Nephron progenitor cell (in vitro differentiated cells): ENCODE data around the gene STXBP6.

Experiments
- DNase-seq: peaks from one replicate; pipeline ENCODE4 v3.0.0; 2021
- H3K27ac Mint-ChIP-seq: 2 replicates; pipeline ENCODE4 v1.8.0; 2021; ENCODE audit warnings: mild to moderate bottlenecking, moderate library complexity, mixed read lengths
- H3K27me3 Mint-ChIP-seq: 2 replicates; pipeline ENCODE4 v1.8.0; 2021; ENCODE audit warnings: mild to moderate bottlenecking, low read depth, mixed read lengths; ENCODE audit not compliant: poor library complexity
- H3K36me3 Mint-ChIP-seq: 2 replicates; pipeline ENCODE4 v1.8.0; 2021; ENCODE audit warnings: low read depth, mixed read lengths
- H3K4me1 Mint-ChIP-seq: 2 replicates; pipeline ENCODE4 v1.8.0; 2021; ENCODE audit warnings: mixed read lengths
- H3K4me3 Mint-ChIP-seq: 2 replicates; pipeline ENCODE4 v1.8.0; 2021; ENCODE audit warnings: mild to moderate bottlenecking, moderate library complexity, mixed read lengths
- H3K9me3 Mint-ChIP-seq: 2 replicates; pipeline ENCODE4 v1.8.0; 2021; ENCODE audit warnings: mild to moderate bottlenecking, moderate library complexity, mixed read lengths
- TF ChIP-seq, protein P1 (sequence below): fragments of 200-600 bp; sonication (generic); IDR thresholded peaks from 2 replicates; pipeline ENCODE4 v1.5.0; 2021; ENCODE audit warnings: antibody characterized with exemption

STXBP6 gene

DNA sequence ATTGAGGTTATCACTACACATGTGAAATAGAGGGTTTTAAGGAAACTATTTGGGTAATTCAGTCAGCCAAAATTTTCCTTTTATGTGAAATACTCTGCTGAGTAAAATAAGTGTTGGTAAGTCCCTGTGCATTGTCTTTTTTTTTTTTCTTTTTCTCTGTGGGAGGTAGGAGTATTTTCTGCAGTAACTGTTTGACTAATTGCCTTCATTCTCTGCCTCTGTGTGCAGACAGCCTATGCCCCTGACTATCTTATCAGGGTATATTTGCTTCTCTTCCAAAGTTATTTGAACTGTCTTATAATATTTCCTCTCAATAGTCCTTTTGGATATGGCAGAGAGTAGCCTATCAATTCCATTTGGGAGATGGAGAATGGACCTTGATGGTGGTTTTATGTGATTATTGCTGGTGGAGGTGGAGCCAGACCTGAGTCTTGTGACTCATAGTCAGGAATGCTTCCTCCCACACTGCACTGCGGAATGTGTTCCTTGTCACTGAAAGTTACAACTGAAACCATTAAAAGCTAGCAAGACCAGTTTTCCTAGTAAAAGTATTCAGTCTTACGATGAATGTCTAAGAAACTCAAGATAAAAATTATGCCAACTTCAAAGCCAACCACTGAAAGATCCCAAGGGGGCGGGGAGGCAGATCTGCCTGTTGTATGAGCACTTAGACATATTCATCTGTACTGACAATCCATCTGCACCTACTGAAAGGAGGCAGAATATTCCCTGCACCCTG, 40.9 kb upstream of the STXBP6 start:
- peaks cover 7% of the 10 kb centered on the region for H3K27me3 Mint-ChIP-seq
- no peaks in the 10 kb centered on the region for H3K9me3 Mint-ChIP-seq
- H3K27ac Mint-ChIP-seq = no peak overlapping the region
- no peak for DNase-seq
- peaks cover 44% of the 10 kb centered on the region for H3K4me1 Mint-ChIP-seq
- TF ChIP-seq, protein P1, sequence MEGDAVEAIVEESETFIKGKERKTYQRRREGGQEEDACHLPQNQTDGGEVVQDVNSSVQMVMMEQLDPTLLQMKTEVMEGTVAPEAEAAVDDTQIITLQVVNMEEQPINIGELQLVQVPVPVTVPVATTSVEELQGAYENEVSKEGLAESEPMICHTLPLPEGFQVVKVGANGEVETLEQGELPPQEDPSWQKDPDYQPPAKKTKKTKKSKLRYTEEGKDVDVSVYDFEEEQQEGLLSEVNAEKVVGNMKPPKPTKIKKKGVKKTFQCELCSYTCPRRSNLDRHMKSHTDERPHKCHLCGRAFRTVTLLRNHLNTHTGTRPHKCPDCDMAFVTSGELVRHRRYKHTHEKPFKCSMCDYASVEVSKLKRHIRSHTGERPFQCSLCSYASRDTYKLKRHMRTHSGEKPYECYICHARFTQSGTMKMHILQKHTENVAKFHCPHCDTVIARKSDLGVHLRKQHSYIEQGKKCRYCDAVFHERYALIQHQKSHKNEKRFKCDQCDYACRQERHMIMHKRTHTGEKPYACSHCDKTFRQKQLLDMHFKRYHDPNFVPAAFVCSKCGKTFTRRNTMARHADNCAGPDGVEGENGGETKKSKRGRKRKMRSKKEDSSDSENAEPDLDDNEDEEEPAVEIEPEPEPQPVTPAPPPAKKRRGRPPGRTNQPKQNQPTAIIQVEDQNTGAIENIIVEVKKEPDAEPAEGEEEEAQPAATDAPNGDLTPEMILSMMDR = no peak
- H3K4me3 Mint-ChIP-seq = no peak overlapping the region
- H3K36me3 Mint-ChIP-seq = no peaks in the 10 kb centered on the region

DNA sequence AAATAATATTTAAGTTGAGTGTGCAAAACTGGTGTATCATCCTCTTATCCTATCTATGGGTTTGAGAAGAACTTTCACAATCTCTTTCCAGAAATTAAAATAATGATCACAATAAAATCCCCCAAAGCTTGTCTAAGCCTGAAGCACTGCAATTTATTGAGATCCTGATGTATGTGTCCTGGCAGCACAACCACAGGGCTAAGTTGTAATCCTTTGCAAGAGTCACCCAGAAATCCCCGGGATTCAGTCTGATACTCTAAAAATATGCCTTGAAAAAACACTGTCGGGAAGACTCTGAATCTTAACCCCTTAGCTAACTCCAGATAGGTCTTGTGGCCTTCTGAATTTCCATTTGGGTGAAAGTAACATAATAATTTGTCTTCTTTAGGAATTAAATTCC, 40.3 kb upstream of the STXBP6 start:
- Mint-ChIP-seq H3K9me3 (no peaks in the 10 kb centered on the region), H3K4me3 (no peak overlapping the region), H3K27me3 (peaks cover 7% of the 10 kb centered on the region), H3K36me3 (no peaks in the 10 kb centered on the region), H3K27ac (no peak overlapping the region), H3K4me1 (peaks cover 37% of the 10 kb centered on the region)
- no peak for DNase-seq
- TF ChIP-seq, protein P1 = no peak

DNA sequence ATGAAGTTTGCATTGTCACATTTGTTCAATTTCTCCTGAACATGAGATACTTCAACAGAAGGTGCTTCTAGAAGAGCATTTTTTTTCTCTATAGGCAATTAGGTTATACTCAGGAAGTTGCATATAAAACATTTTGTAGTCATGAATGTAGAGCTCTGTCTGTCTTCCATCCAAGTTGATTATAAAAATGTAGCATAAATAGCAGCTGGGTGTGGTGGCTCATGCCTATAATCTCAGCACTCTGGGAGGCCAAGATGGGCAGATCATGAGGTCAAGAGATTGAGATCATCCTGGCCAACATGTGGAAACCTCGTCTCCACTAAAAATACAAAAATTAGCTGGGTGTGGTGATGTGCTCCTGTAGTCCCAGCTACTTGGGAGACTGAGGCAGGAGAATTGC, 39.5 kb upstream of the STXBP6 start:
- peaks cover 7% of the 10 kb centered on the region for H3K27me3 Mint-ChIP-seq
- DNase-seq = no peak
- H3K4me1 Mint-ChIP-seq = peaks cover 30% of the 10 kb centered on the region
- no peaks in the 10 kb centered on the region for H3K36me3 Mint-ChIP-seq
- H3K4me3 Mint-ChIP-seq = no peak overlapping the region
- TF ChIP-seq, protein P1 = no peak
- H3K27ac Mint-ChIP-seq = no peak overlapping the region
- H3K9me3 Mint-ChIP-seq = no peaks in the 10 kb centered on the region

DNA sequence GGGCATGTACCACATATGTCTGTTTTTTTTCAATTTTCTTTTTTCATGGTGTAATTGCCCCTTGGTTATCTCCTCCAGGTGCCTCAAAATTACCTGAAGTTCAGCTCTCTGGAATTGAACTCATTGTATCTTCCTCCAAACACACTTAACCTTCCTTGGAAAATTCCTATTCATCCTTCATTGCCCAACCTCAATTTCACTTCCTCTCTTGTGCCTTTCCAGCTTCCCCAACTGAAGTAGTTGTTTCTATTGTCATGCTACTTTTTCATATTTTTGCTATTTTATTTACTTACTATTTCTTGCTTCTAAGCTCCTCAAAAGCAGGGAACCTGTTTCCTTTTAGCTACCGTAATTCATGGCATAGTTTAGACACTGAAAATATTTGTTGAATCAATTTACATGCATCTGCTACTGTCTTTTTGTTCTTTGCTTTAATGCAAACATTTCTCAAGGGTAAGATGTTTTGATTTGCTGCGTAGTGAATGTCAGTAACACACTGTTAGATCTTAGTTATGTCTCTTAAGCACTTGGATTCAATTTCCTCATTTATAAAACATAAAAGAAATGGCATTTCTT, 37.0 kb upstream of the STXBP6 start:
- peaks cover 18% of the 10 kb centered on the region for H3K4me1 Mint-ChIP-seq
- DNase-seq = no peak
- peaks cover 7% of the 10 kb centered on the region for H3K27me3 Mint-ChIP-seq
- H3K9me3 Mint-ChIP-seq = no peaks in the 10 kb centered on the region
- no peak overlapping the region for H3K27ac Mint-ChIP-seq
- H3K36me3 Mint-ChIP-seq = no peaks in the 10 kb centered on the region
- TF ChIP-seq, protein P1 = no peak
- H3K4me3 Mint-ChIP-seq = no peak overlapping the region

DNA sequence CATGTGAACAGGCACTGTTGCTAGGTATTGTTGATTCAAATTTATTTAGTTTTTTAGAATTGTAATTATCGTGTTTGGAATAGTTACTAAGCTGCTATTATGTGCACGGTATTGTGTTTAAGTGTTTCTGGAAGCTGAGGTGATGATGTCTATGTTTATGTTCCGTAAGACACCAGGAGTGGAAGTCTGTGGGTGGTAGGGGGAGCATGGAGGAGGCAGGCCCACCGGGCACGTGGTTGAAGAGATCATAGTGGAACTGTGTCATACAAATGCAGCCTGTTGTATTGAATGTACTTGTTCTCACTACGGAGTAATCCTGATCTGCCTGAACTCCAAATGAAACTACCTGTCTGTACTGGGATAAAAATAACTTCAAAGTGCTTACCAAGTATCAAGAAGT, 36.1 kb upstream of the STXBP6 start:
- Mint-ChIP-seq H3K4me3 (no peak overlapping the region), H3K4me1 (peaks cover 10% of the 10 kb centered on the region), H3K9me3 (no peaks in the 10 kb centered on the region), H3K27me3 (peaks cover 7% of the 10 kb centered on the region), H3K27ac (no peak overlapping the region), H3K36me3 (no peaks in the 10 kb centered on the region)
- TF ChIP-seq, protein P1 = no peak
- DNase-seq = no peak

DNA sequence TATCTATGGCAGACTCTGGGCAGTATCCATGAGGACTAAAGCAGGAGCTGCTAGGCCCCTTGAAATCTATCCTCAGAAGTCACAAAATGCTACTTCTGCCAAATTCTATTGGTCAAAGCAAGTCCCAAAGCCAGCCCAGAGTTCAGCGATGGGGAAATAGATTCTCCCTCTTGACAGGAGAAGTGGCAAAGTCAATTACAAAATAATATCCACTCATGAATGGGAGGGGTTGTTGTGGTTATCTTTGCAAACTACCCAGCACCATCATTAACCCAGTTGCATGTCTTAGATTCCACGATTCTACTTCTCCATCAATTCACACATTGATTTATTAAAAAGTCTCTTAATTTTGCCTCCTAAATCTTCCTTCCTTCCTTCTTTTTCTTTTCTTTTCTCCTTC, 30.7 kb upstream of the STXBP6 start:
- no peaks in the 10 kb centered on the region for H3K36me3 Mint-ChIP-seq
- no peaks in the 10 kb centered on the region for H3K27me3 Mint-ChIP-seq
- H3K4me3 Mint-ChIP-seq = no peak overlapping the region
- H3K27ac Mint-ChIP-seq = no peak overlapping the region
- H3K9me3 Mint-ChIP-seq = peaks cover 8% of the 10 kb centered on the region
- no peak for DNase-seq
- TF ChIP-seq, protein P1 = no peak
- H3K4me1 Mint-ChIP-seq = no peaks in the 10 kb centered on the region
